Chondrocyte (in vitro differentiated cells): ENCODE measurements around the gene SLC1A7. TPM values are rescaled to one million over a fixed set of nuclear protein-coding genes. Genes with fewer than 3 reads are reported as not detected.

Experiments
- DNase-seq: peaks from one replicate; pipeline ENCODE4 v3.0.0; 2021; ENCODE audit warnings: mixed read lengths, low spot score
- H3K27ac Mint-ChIP-seq: one replicate; pipeline ENCODE4 v1.8.0; 2021; ENCODE audit warnings: mild to moderate bottlenecking, moderate library complexity, mixed read lengths; ENCODE audit not compliant: unreplicated experiment
- H3K27me3 Mint-ChIP-seq: 2 replicates; pipeline ENCODE4 v1.8.0; 2021; ENCODE audit warnings: low read depth, mixed read lengths
- H3K36me3 Mint-ChIP-seq: 2 replicates; pipeline ENCODE4 v1.8.0; 2021; ENCODE audit warnings: low read depth, mixed read lengths
- H3K4me1 Mint-ChIP-seq: 2 replicates; pipeline ENCODE4 v1.8.0; 2021; ENCODE audit warnings: low read depth, mild to moderate bottlenecking, mixed read lengths
- H3K4me3 Mint-ChIP-seq: one replicate; pipeline ENCODE4 v1.8.0; 2021; ENCODE audit warnings: mild to moderate bottlenecking, moderate library complexity, mixed read lengths; ENCODE audit not compliant: unreplicated experiment
- H3K9me3 Mint-ChIP-seq: 2 replicates; pipeline ENCODE4 v1.8.0; 2021; ENCODE audit warnings: low read depth, mixed read lengths
- CTCF ChIP-seq: fragments of 200-600 bp; sonication (generic); IDR thresholded peaks from 2 replicates; pipeline ENCODE4 v1.5.0; 2021; ENCODE audit warnings: antibody characterized with exemption, mild to moderate bottlenecking, moderate library complexity
- total RNA-seq: library from RNA; stranded (reverse); gene quantifications from 3 replicates; pipeline ENCODE4 v1.2.1, GENCODE V29; 2021

The SLC1A7 gene
- total RNA-seq, 1 donor from 2014 or later, result not detected

- no peak for DNase-seq
- peaks cover 6% of the 10 kb centered on the region for H3K4me1 Mint-ChIP-seq
- TF ChIP-seq CTCF, result no peak
Observed at GRCh38 chr1:53093451-53093754, 49.0 kb downstream of the SLC1A7 start.

GRCh38 chr1:53092659-53093450, 49.6 kb downstream of the SLC1A7 start:
- Mint-ChIP-seq H3K4me3 (no peak overlapping the region), H3K27me3 (no peaks in the 10 kb centered on the region), H3K27ac (no peak overlapping the region), H3K36me3 (no peaks in the 10 kb centered on the region), H3K4me1 (peaks cover 6% of the 10 kb centered on the region), H3K9me3 (no peaks in the 10 kb centered on the region)
- TF ChIP-seq CTCF, result no peak
- no peak for DNase-seq

More at GRCh38 chr1:53093451-53093754, 49.0 kb downstream of the SLC1A7 start:
- H3K36me3 Mint-ChIP-seq, result no peaks in the 10 kb centered on the region
- no peak overlapping the region for H3K27ac Mint-ChIP-seq
- H3K27me3 Mint-ChIP-seq, result no peaks in the 10 kb centered on the region
- no peaks in the 10 kb centered on the region for H3K9me3 Mint-ChIP-seq
- no peak overlapping the region for H3K4me3 Mint-ChIP-seq

- Mint-ChIP-seq H3K9me3 (no peaks in the 10 kb centered on the region), H3K4me1 (peaks cover 6% of the 10 kb centered on the region), H3K4me3 (no peak overlapping the region), H3K36me3 (no peaks in the 10 kb centered on the region), H3K27ac (no peak overlapping the region), H3K27me3 (no peaks in the 10 kb centered on the region)
- no peak for DNase-seq
- no peak for TF ChIP-seq CTCF
Observed at GRCh38 chr1:53091841-53092645, 50.4 kb downstream of the SLC1A7 start.

- Mint-ChIP-seq H3K27ac (no peak overlapping the region), H3K4me1 (peaks cover 12% of the 10 kb centered on the region), H3K36me3 (no peaks in the 10 kb centered on the region), H3K27me3 (no peaks in the 10 kb centered on the region), H3K4me3 (no peak overlapping the region), H3K9me3 (no peaks in the 10 kb centered on the region)
- no peak for DNase-seq
- no peak for TF ChIP-seq CTCF
Observed at GRCh38 chr1:53090227-53091147, 52.0 kb downstream of the SLC1A7 start.
